Measurements from ENCODE around the gene SCAF4. TPM values are rescaled to one million over a fixed set of nuclear protein-coding genes. Genes with fewer than 3 reads are reported as not detected.
"Not testable (repeated sequence)": the region's sequence is repeated elsewhere in the genome, so short reads cannot be mapped to it uniquely, and the experiment has no call there.

Gene SCAF4
- total RNA-seq, 1 experiment from 2014 or later = 31.2 TPM

DNA sequence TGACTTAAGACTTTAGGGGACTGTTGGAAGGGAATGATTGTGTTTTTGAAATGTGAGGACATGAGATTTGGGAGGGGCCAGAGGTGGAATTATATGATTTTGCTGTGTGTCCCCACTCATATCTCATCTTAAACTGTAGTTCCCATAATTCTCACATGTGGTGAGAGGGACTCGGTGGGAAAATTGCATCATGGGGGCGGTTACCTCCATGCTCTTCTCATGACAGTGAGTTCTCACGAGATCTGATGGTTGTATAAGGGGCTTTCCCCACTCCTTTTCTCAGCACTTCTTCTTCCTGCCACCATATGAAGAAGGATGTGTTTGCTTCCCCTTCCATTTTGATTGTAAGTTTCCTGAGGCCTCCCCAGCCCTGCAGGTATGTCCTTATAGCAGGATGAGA lies 35.0 kb upstream of the SCAF4 start:
- TF ChIP-seq, protein P1, sequence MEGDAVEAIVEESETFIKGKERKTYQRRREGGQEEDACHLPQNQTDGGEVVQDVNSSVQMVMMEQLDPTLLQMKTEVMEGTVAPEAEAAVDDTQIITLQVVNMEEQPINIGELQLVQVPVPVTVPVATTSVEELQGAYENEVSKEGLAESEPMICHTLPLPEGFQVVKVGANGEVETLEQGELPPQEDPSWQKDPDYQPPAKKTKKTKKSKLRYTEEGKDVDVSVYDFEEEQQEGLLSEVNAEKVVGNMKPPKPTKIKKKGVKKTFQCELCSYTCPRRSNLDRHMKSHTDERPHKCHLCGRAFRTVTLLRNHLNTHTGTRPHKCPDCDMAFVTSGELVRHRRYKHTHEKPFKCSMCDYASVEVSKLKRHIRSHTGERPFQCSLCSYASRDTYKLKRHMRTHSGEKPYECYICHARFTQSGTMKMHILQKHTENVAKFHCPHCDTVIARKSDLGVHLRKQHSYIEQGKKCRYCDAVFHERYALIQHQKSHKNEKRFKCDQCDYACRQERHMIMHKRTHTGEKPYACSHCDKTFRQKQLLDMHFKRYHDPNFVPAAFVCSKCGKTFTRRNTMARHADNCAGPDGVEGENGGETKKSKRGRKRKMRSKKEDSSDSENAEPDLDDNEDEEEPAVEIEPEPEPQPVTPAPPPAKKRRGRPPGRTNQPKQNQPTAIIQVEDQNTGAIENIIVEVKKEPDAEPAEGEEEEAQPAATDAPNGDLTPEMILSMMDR (IDR thresholded peaks at IDR 0.05; ENCODE audit: unreplicated experiment) = no peak
- no TSS peak for BruUV-seq (replicated peaks)
- intact Hi-C loops (cut with micrococcal nuclease; ENCODE audit: unreplicated experiment) = no loop called here
- Mint-ChIP-seq H3K9me3 (ENCODE audit: low read depth, unreplicated experiment) (no peaks in the 10 kb centered on the region), H3K27ac (ENCODE audit: unreplicated experiment) (no peak overlapping the region), H3K27me3 (ENCODE audit: unreplicated experiment) (no peaks in the 10 kb centered on the region), H3K4me3 (ENCODE audit: low read depth, unreplicated experiment) (no peak overlapping the region), H3K4me1 (ENCODE audit: low read depth, unreplicated experiment) (no peaks in the 10 kb centered on the region), H3K36me3 (ENCODE audit: insufficient read depth, unreplicated experiment) (no peaks in the 10 kb centered on the region)
- CTCF ChIA-PET = no interaction called here
- no peak for DNase-seq

DNA sequence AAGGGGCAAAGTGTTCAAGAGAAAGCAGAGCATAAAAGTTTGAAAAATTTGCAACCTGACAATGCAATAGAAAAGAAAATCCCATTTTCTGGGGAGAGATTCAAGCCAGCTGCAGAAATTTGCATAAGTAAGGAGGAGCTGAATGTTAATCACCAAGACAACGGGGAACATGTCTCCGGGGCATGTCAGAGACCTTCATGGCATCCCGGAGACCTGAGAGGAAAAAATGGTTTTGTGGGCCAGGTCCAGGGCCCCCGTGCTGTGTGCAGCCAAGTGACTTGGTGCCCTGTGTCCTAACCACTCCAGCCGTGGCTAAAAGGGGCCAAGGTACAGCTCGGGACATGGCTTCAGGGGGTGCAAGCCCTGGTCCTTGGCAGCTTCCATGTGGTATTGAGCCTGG lies 33.9 kb upstream of the SCAF4 start:
- H3K9me3 Mint-ChIP-seq (ENCODE audit: low read depth, unreplicated experiment); H3K27ac Mint-ChIP-seq (ENCODE audit: unreplicated experiment); H3K36me3 Mint-ChIP-seq (ENCODE audit: insufficient read depth, unreplicated experiment); DNase-seq; intact Hi-C loops (cut with micrococcal nuclease; ENCODE audit: unreplicated experiment); CTCF ChIA-PET; H3K4me1 Mint-ChIP-seq (ENCODE audit: low read depth, unreplicated experiment); BruUV-seq (replicated peaks); H3K27me3 Mint-ChIP-seq (ENCODE audit: unreplicated experiment); H3K4me3 Mint-ChIP-seq (ENCODE audit: low read depth, unreplicated experiment): not testable (repeated sequence)

DNA sequence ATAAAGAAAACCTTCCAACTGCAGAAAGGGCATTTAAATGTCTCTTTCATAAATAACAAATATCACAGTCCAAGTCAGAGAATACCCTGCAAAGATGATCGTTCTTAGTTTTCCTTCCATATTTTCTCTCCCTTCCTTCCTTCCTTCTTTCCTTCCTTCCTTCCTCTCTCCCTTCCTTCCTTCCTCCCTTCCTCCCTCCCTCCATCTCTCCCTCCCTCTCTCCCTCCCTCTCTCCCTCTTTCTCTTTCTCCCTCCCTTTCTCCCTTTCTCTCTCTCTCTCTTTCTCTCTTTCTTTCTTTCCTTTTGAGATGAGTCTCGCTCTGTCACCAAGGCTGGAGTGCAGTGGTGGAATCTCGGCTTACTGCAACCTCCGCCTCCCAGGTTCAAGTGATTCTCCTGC lies 29.0 kb upstream of the SCAF4 start:
- no peaks in the 10 kb centered on the region for H3K4me1 Mint-ChIP-seq (ENCODE audit: low read depth, unreplicated experiment)
- H3K27ac Mint-ChIP-seq (ENCODE audit: unreplicated experiment) = no peak overlapping the region
- no peaks in the 10 kb centered on the region for H3K36me3 Mint-ChIP-seq (ENCODE audit: insufficient read depth, unreplicated experiment)
- H3K27me3 Mint-ChIP-seq (ENCODE audit: unreplicated experiment) = no peaks in the 10 kb centered on the region
- H3K9me3 Mint-ChIP-seq (ENCODE audit: low read depth, unreplicated experiment) = no peaks in the 10 kb centered on the region
- H3K4me3 Mint-ChIP-seq (ENCODE audit: low read depth, unreplicated experiment) = no peak overlapping the region
- CTCF ChIA-PET = no interaction called here
- DNase-seq = no peak
- intact Hi-C loops (cut with micrococcal nuclease; ENCODE audit: unreplicated experiment) = no loop called here
- no TSS peak for BruUV-seq (replicated peaks)
- TF ChIP-seq, protein P1 (IDR thresholded peaks at IDR 0.05; ENCODE audit: unreplicated experiment) = no peak

DNA sequence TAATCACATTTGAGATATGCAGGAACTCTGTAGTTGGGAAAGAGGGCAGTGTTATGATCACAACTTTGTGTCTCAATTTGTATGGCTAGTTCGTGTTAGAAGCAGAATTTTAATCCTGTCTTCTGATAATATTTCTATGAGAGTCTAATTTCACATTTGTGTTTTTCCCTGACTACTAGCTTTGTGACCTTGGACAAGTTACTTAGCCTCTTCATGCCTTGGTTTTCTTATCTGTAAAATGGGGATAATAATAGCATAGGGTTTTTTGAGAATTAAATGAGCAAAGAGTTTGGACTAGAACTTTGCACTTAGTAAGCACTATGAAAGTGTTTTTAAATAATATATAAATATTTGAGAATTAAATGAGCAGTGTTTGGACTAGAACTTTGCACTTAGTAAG lies 24.9 kb upstream of the SCAF4 start:
- BruUV-seq (replicated peaks) = no TSS peak
- Mint-ChIP-seq H3K4me3 (ENCODE audit: low read depth, unreplicated experiment) (no peak overlapping the region), H3K4me1 (ENCODE audit: low read depth, unreplicated experiment) (no peaks in the 10 kb centered on the region), H3K36me3 (ENCODE audit: insufficient read depth, unreplicated experiment) (no peaks in the 10 kb centered on the region), H3K27ac (ENCODE audit: unreplicated experiment) (no peak overlapping the region), H3K27me3 (ENCODE audit: unreplicated experiment) (no peaks in the 10 kb centered on the region), H3K9me3 (ENCODE audit: low read depth, unreplicated experiment) (no peaks in the 10 kb centered on the region)
- TF ChIP-seq, protein P1 (IDR thresholded peaks at IDR 0.05; ENCODE audit: unreplicated experiment) = no peak
- CTCF ChIA-PET = no interaction called here
- DNase-seq = no peak
- intact Hi-C loops (cut with micrococcal nuclease; ENCODE audit: unreplicated experiment) = no loop called here

DNA sequence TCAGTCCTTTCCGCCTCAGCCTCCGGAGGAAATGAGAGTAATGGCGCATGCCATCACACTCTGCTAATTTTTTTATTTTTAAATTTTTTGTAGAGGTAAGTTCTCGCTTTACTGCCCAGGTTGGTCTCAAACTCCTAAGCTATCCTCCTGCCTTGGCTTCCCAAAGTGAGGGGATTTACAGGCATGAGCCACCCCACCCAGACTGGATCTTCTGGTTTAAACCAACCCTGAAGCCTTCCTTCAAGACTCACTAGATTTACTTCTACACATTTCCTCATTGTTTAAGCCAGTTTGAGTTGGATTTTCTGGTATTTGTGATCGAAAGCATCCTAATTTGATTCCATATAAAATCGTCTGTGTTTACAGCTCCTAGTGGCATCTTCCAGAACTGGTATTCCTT lies 23.1 kb upstream of the SCAF4 start:
- TF ChIP-seq, protein P1 (IDR thresholded peaks at IDR 0.05; ENCODE audit: unreplicated experiment) = no peak
- no peaks in the 10 kb centered on the region for H3K4me1 Mint-ChIP-seq (ENCODE audit: low read depth, unreplicated experiment)
- H3K36me3 Mint-ChIP-seq (ENCODE audit: insufficient read depth, unreplicated experiment) = no peaks in the 10 kb centered on the region
- no peaks in the 10 kb centered on the region for H3K27me3 Mint-ChIP-seq (ENCODE audit: unreplicated experiment)
- intact Hi-C loops (cut with micrococcal nuclease; ENCODE audit: unreplicated experiment) = no loop called here
- no peaks in the 10 kb centered on the region for H3K9me3 Mint-ChIP-seq (ENCODE audit: low read depth, unreplicated experiment)
- H3K27ac Mint-ChIP-seq (ENCODE audit: unreplicated experiment) = no peak overlapping the region
- CTCF ChIA-PET = no interaction called here
- DNase-seq = no peak
- BruUV-seq (replicated peaks) = no TSS peak
- H3K4me3 Mint-ChIP-seq (ENCODE audit: low read depth, unreplicated experiment) = no peak overlapping the region
